K562 (cell line): Measurements from ENCODE around the gene ALB.

Experiments
- CEBPB ChIP-seq: fragments of 450-650 bp; IDR thresholded peaks from 2 replicates; pipeline ENCODE4 v1.6.1; 2016; ENCODE audit warnings: missing genetic modification characterization, missing compliant biosample characterization
- EGR1 ChIP-seq: fragments of 450-650 bp; conservative IDR thresholded peaks from 2 replicates; pipeline ENCODE4 v1.6.1; 2017; ENCODE audit warnings: mild to moderate bottlenecking
- JUNB ChIP-seq: fragments of 450-650 bp; formaldehyde crosslinking; conservative IDR thresholded peaks from 2 replicates; pipeline ENCODE4 v1.4.0; 2020; ENCODE audit warnings: mild to moderate bottlenecking
- KAT7 ChIP-seq: sonication (generic); formaldehyde crosslinking; IDR thresholded peaks from 2 replicates; pipeline ENCODE4 v1.8.0; 2022; ENCODE audit warnings: missing genetic modification reagents, mild to moderate bottlenecking, borderline replicate concordance
- MXI1 ChIP-seq: IDR thresholded peaks from 2 replicates; pipeline ENCODE4 v1.6.1; 2011; ENCODE audit warnings: low read depth, mild to moderate bottlenecking, improper control_type of control experiment, low read length
- RAD21 ChIP-seq, 2 experiments: fragments of 250-450 bp in 1 of 2; fragments of 450-650 bp in 1 of 2; sonication (Bioruptor Pico) in 1 of 2; formaldehyde crosslinking in 1 of 2; IDR thresholded peaks in 1 of 2; conservative IDR thresholded peaks in 1 of 2; 2 replicates each; pipeline versions ENCODE4 v1.4.0 to v1.8.0; 2020 to 2022; ENCODE audit warnings: mild to moderate bottlenecking in 2 of 2, moderate library complexity in 1 of 2
- RBM14 ChIP-seq: fragments of 200-400 bp; formaldehyde crosslinking; IDR thresholded peaks from 2 replicates; pipeline ENCODE4 v1.6.1; 2018; ENCODE audit warnings: low read depth, mild to moderate bottlenecking, low read length, moderate library complexity, borderline replicate concordance; ENCODE audit not compliant: insufficient read depth
- RFX1 ChIP-seq: fragments of 450-650 bp; IDR thresholded peaks from 2 replicates; pipeline ENCODE4 v1.6.1; 2016; ENCODE audit warnings: mild to moderate bottlenecking, moderate library complexity
- SP1 ChIP-seq: sonication (generic); formaldehyde crosslinking; IDR thresholded peaks from 2 replicates; pipeline ENCODE4 v1.8.1; 2022; ENCODE audit warnings: mild to moderate bottlenecking, missing genetic modification reagents
- ZFPM2 ChIP-seq: fragments of 250-450 bp; sonication (Bioruptor Pico); IDR thresholded peaks from 2 replicates; pipeline ENCODE4 v1.5.1; 2022; ENCODE audit warnings: mild to moderate bottlenecking
- ZNF274 ChIP-seq: IDR thresholded peaks from 2 replicates; pipeline ENCODE4 v1.6.1; 2011; ENCODE audit warnings: low read depth, mild to moderate bottlenecking, low read length, moderate library complexity, borderline replicate concordance
- TF ChIP-seq, protein P1 (sequence below), 3 experiments: IDR thresholded peaks in 2 of 3; conservative IDR thresholded peaks in 1 of 3; 2 replicates each; pipeline ENCODE4 v1.5.1; 2011 to 2012; ENCODE audit warnings: low read length in 3 of 3, mild to moderate bottlenecking in 3 of 3, control low read depth in 2 of 3, improper control_type of control experiment in 1 of 3, inconsistent platforms in 1 of 3, low read depth in 1 of 3, mixed read lengths in 1 of 3, moderate library complexity in 1 of 3; ENCODE audit not compliant: insufficient read depth in 2 of 3
- TF ChIP-seq, protein P2 (sequence below): fragments of 450-650 bp; formaldehyde crosslinking; IDR thresholded peaks from 2 replicates; pipeline ENCODE4 v1.4.0; 2022; ENCODE audit warnings: missing genetic modification characterization
- TF ChIP-seq, protein P3 (sequence below), 2 experiments: fragments of 450-650 bp; conservative IDR thresholded peaks; 2 replicates each; pipeline ENCODE4 v1.6.1; 2017; ENCODE audit warnings: mild to moderate bottlenecking in 2 of 2, moderate library complexity in 2 of 2

DNA sequence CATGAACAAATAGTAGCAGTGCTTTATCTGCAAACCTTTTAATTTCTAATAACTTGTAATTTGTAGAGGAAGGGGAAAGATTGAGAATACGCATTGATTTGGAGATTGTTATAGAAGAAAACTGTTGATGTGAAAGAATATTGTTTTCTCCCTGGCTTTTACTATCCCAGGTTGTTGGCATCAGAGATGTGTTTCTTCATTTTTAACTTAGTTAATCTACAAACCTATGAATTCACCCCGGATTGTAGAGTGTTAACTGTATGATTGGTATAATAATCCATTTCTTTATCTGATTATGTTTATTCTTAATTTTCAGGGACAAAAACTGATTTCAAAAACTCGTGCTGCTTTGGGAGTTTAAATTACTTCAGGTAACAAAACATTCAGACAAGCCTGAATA, 50.8 kb downstream of the ALB start:
- TF ChIP-seq EGR1 (no peak), SP1 (CRISPR knock-in tag) (no peak), JUNB (no peak), RFX1 (no peak), RAD21 (CRISPR knock-in tag; conservative IDR thresholded peaks at IDR 0.05 in 1 of 2, IDR thresholded peaks at IDR 0.05 in 1 of 2) (no peak), RBM14 (no peak), KAT7 (CRISPR knock-in tag) (no peak), ZFPM2 (CRISPR knock-in tag) (no peak), CEBPB (tag) (no peak), ZNF274 (no peak), MXI1 (no peak)
- TF ChIP-seq, protein P1, sequence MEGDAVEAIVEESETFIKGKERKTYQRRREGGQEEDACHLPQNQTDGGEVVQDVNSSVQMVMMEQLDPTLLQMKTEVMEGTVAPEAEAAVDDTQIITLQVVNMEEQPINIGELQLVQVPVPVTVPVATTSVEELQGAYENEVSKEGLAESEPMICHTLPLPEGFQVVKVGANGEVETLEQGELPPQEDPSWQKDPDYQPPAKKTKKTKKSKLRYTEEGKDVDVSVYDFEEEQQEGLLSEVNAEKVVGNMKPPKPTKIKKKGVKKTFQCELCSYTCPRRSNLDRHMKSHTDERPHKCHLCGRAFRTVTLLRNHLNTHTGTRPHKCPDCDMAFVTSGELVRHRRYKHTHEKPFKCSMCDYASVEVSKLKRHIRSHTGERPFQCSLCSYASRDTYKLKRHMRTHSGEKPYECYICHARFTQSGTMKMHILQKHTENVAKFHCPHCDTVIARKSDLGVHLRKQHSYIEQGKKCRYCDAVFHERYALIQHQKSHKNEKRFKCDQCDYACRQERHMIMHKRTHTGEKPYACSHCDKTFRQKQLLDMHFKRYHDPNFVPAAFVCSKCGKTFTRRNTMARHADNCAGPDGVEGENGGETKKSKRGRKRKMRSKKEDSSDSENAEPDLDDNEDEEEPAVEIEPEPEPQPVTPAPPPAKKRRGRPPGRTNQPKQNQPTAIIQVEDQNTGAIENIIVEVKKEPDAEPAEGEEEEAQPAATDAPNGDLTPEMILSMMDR (IDR thresholded peaks at IDR 0.05 in 2 of 3, conservative IDR thresholded peaks at IDR 0.05 in 1 of 3; ENCODE audit: insufficient read depth in 2 of 3, low read depth in 1 of 3, low read length in 3 of 3), result no peak
- TF ChIP-seq, protein P2, sequence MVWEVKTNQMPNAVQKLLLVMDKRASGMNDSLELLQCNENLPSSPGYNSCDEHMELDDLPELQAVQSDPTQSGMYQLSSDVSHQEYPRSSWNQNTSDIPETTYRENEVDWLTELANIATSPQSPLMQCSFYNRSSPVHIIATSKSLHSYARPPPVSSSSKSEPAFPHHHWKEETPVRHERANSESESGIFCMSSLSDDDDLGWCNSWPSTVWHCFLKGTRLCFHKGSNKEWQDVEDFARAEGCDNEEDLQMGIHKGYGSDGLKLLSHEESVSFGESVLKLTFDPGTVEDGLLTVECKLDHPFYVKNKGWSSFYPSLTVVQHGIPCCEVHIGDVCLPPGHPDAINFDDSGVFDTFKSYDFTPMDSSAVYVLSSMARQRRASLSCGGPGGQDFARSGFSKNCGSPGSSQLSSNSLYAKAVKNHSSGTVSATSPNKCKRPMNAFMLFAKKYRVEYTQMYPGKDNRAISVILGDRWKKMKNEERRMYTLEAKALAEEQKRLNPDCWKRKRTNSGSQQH (CRISPR knock-in tag), result no peak
- TF ChIP-seq, protein P3, sequence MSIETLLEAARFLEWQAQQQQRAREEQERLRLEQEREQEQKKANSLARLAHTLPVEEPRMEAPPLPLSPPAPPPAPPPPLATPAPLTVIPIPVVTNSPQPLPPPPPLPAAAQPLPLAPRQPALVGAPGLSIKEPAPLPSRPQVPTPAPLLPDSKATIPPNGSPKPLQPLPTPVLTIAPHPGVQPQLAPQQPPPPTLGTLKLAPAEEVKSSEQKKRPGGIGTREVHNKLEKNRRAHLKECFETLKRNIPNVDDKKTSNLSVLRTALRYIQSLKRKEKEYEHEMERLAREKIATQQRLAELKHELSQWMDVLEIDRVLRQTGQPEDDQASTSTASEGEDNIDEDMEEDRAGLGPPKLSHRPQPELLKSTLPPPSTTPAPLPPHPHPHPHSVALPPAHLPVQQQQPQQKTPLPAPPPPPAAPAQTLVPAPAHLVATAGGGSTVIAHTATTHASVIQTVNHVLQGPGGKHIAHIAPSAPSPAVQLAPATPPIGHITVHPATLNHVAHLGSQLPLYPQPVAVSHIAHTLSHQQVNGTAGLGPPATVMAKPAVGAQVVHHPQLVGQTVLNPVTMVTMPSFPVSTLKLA (conservative IDR thresholded peaks at IDR 0.05), result no peak
